Mucosa of descending colon (tissue), 3 donors: ENCODE measurements around the gene POU1F1. TPM values are rescaled to one million over a fixed set of nuclear protein-coding genes. Genes with fewer than 3 reads are reported as not detected.

Source experiments
- ATAC-seq: fragments of 200-7000 bp; cut with Tn5 transposase; one replicate; pipeline ENCODE4 v1.9.1; 2020; ENCODE audit warnings: mild to moderate bottlenecking, moderate library complexity
- DNase-seq, 3 donors: peaks; one replicate each; pipeline ENCODE4 v3.0.0-alpha.2; 2020
- H3K36me3 ChIP-seq: fragments of 200-600 bp; one replicate; pipeline ENCODE4 v1.8.0; 2021; ENCODE audit warnings: low read depth, mild to moderate bottlenecking
- H3K4me1 ChIP-seq: fragments of 200-600 bp; one replicate; pipeline ENCODE4 v1.8.0; 2021; ENCODE audit warnings: low read depth, mild to moderate bottlenecking
- H3K4me3 ChIP-seq: fragments of 200-600 bp; one replicate; pipeline ENCODE4 v1.8.0; 2021; ENCODE audit warnings: mild to moderate bottlenecking
- H3K9me3 ChIP-seq: fragments of 200-600 bp; one replicate; pipeline ENCODE4 v1.8.0; 2021; ENCODE audit warnings: mild to moderate bottlenecking
- CTCF ChIP-seq: fragments of 200-600 bp; IDR thresholded peaks from one replicate; pipeline ENCODE4 v1.8.0; 2022; ENCODE audit warnings: antibody characterized with exemption, mild to moderate bottlenecking
- intact Hi-C, 2 donors: fragments of 100-400 bp; cut with DNase I in 1 of 2; cut with micrococcal nuclease in 1 of 2; formaldehyde crosslinking; loops; one replicate each; pipeline versions ENCODE4 v1.11.0 to v1.11.1; 2022; cut with DNase I, micrococcal nuclease
- long read RNA-seq, 2 donors: library from polyadenylated mRNA; unstranded; transcript quantifications; one replicate each; pipeline ENCODE4 v2.0.0, GENCODE V29; 2019 to 2021
- total RNA-seq, 3 donors: library from RNA; stranded (reverse); fragmentation: NEBNext Ultra II Directional in 2 of 3; extraction: Animal tissue kit (Norgen Biotek cat#: 25700) in 2 of 3; gene quantifications; one replicate each; pipeline versions ENCODE4 v1.2.1 to v1.2.4, GENCODE V29; 2021 to 2023
- donor health status: DM: no; HTN: no; CAD: no; lungs with moderate emphysema.
- donor health status: DM: no; HTN: no; CAD: no.
- donor health status: DM: no; HTN: yes; CAD: no.

The POU1F1 gene
- not detected for total RNA-seq
- long read RNA-seq, donor 1 = 0 reads
- long read RNA-seq, donor 2 = 0 reads

- no peak for ATAC-seq
- no peaks in the 10 kb centered on the region for H3K4me1 ChIP-seq
- no peaks in the 10 kb centered on the region for H3K9me3 ChIP-seq
- H3K4me3 ChIP-seq = no peak within 1 kb of the TSS
- no peak for TF ChIP-seq CTCF
- H3K36me3 ChIP-seq = no peaks in the 10 kb centered on the region
- intact Hi-C loops = no loop called here
- DNase-seq = no peak
Observed at GRCh38 chr3:87276484-87276883, at the start of gene POU1F1. TSS of gene POU1F1 (minus strand) at chr3:87276584. CDS start at chr3:87276462, 122 bp downstream.

- TF ChIP-seq CTCF = no peak
- no peaks in the 10 kb centered on the region for H3K36me3 ChIP-seq
- no peaks in the 10 kb centered on the region for H3K4me1 ChIP-seq
- ATAC-seq (no peak), DNase-seq (no peak)
- no peak overlapping the region for H3K4me3 ChIP-seq
- no peaks in the 10 kb centered on the region for H3K9me3 ChIP-seq
- intact Hi-C loops = no loop called here
Observed at GRCh38 chr3:87324609-87325008, 48.2 kb upstream of the POU1F1 start.

GRCh38 chr3:87320756-87321626 is 44.6 kb upstream of the POU1F1 start:
- ATAC-seq = peak; percentile 53
- H3K4me1 ChIP-seq = peaks cover 4% of the 10 kb centered on the region
- no peaks in the 10 kb centered on the region for H3K36me3 ChIP-seq
- no peak overlapping the region for H3K4me3 ChIP-seq
- TF ChIP-seq CTCF = no peak
- intact Hi-C loops = no loop called here
- H3K9me3 ChIP-seq = no peaks in the 10 kb centered on the region
- DNase-seq = no peak

GRCh38 chr3:87318617-87319021 is 42.2 kb upstream of the POU1F1 start:
- no peak for TF ChIP-seq CTCF
- Histone ChIP-seq H3K9me3 (no peaks in the 10 kb centered on the region), H3K36me3 (no peaks in the 10 kb centered on the region), H3K4me3 (no peak overlapping the region), H3K4me1 (peaks cover 4% of the 10 kb centered on the region)
- DNase-seq (no peak), ATAC-seq (peak; percentile 50)
- intact Hi-C loops = no loop called here

GRCh38 chr3:87317779-87318178 is 41.4 kb upstream of the POU1F1 start:
- no peak for TF ChIP-seq CTCF
- H3K4me1 ChIP-seq = peaks cover 4% of the 10 kb centered on the region
- DNase-seq (no peak), ATAC-seq (peak; percentile 84)
- intact Hi-C loops = no loop called here
- H3K4me3 ChIP-seq = no peak overlapping the region
- H3K36me3 ChIP-seq = no peaks in the 10 kb centered on the region
- H3K9me3 ChIP-seq = no peaks in the 10 kb centered on the region
